GM12873 (cell line): ENCODE data around the gene FASTKD2.

Experiments used
- TF ChIP-seq, protein P1 (sequence below): IDR thresholded peaks from 2 replicates; pipeline ENCODE4 v1.5.1; 2012; ENCODE audit warnings: low read depth, mild to moderate bottlenecking, moderate library complexity, low read length, control low read depth; ENCODE audit not compliant: insufficient read depth; ENCODE audit errors: missing control alignments

The FASTKD2 gene

DNA sequence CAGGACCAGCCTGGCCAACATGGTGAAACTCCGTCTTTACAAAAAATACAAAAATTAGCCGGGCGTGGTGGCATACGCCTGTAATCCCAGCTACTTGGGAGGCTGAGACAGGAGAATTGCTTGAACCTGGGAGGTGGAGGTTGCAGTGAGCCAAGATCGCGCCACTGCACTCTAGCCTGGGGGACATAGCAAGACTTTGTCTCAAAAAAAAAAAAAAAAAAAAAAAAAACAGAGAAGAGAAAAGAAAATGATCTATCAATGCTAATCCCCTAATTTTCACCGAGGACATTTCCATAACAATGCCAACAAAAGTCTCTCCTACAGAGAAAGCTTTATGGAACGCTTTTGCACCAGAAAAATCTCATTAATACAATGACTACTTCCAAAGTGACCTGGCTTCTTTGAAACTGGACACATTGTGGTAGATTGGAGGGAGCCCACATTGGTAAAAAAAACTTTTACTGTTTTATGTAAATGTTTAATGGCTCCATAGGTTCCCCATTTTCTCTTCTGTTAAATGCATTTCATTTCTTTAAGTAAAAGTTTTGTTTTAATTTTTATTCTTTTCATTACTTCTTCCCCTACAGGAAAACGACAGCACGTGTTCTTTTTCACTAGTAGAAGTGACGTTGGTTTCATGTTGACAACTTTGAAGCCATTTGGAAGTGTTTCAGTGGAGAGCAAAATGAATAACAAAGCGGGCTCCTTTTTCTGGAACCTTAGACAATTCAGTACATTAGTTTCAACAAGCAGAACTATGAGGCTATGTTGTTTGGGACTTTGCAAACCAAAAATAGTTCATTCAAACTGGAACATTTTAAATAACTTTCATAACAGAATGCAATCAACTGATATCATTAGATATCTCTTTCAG is 888 bp downstream of the FASTKD2 start:
- TF ChIP-seq, protein P1, sequence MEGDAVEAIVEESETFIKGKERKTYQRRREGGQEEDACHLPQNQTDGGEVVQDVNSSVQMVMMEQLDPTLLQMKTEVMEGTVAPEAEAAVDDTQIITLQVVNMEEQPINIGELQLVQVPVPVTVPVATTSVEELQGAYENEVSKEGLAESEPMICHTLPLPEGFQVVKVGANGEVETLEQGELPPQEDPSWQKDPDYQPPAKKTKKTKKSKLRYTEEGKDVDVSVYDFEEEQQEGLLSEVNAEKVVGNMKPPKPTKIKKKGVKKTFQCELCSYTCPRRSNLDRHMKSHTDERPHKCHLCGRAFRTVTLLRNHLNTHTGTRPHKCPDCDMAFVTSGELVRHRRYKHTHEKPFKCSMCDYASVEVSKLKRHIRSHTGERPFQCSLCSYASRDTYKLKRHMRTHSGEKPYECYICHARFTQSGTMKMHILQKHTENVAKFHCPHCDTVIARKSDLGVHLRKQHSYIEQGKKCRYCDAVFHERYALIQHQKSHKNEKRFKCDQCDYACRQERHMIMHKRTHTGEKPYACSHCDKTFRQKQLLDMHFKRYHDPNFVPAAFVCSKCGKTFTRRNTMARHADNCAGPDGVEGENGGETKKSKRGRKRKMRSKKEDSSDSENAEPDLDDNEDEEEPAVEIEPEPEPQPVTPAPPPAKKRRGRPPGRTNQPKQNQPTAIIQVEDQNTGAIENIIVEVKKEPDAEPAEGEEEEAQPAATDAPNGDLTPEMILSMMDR = no peak

DNA sequence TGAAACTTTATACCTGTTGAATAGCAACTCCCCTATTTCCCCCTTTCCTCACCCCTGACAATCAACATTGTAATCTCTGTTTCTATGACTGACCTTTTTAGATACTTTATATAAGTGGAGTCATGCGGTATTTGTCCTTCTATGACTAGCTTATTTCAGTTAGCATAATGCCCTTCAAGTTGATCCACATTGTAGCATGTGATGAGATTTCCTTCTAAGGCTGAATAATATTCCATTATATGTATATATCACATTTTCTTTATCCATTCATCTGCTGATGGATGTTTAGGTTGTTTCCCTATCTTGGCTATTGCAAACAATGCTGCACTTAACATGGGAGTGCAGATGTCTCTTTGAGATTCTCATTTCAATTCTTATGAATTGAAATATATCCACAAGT is 9.5 kb downstream of the FASTKD2 start:
- TF ChIP-seq, protein P1 = no peak

DNA sequence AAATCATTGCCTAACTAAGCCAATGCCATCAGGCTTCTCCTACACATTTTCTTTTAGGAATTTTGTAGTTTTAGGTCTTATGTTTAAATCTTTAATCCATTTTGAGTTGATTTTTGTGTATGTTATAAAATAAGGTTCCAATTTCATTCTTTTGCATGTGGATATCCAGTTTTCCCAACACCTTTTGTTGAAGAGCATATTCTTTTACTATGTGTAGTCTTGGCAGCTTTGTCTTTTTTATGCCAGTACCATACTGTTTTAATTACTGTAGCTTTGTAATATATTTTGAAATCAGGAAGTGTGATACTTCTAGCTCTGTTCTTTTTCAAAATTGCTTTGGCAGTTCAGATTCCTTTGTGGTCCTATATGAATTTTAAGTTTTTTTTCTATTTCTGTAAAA is 11.0 kb downstream of the FASTKD2 start:
- TF ChIP-seq, protein P1 = no peak

DNA sequence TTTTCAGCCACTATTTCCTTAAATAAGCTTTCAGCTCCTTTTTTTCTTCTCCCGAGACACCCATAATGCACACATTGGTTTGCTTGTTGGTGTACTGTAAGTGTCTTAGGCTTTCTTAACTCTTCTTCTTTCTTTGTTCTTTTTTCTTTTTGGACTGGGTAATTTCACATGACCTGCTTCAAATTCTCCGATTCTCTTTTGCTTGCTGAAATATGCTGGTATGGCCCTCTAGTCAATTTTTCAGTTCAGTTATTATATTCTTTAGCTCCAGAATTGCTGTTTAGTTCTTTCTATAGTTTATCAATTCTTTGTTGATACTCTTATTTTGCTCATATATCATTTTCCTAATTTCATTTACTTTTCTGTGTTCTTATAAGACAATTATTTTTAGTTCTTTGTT is 15.3 kb downstream of the FASTKD2 start:
- TF ChIP-seq, protein P1 = no peak

DNA sequence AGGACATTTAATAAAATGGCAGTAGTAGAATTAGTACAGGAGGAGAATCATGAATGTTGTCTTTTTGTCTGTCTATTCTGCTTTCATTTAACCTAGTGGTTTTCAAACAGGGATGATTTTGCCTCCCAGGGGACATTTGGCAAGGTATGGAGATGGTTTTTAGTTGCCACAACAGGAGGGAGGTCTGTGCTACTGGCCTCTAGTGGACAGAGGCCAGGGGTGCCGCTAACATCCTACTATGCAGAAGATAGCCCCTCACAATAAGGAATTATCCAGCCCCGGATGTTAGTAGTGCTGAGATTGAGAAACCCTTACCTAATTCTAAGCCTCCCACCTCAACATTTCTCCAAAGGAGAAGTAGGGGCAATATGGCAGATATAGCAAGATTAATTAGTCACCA is 18.3 kb downstream of the FASTKD2 start:
- TF ChIP-seq, protein P1 = peak; percentile 53

DNA sequence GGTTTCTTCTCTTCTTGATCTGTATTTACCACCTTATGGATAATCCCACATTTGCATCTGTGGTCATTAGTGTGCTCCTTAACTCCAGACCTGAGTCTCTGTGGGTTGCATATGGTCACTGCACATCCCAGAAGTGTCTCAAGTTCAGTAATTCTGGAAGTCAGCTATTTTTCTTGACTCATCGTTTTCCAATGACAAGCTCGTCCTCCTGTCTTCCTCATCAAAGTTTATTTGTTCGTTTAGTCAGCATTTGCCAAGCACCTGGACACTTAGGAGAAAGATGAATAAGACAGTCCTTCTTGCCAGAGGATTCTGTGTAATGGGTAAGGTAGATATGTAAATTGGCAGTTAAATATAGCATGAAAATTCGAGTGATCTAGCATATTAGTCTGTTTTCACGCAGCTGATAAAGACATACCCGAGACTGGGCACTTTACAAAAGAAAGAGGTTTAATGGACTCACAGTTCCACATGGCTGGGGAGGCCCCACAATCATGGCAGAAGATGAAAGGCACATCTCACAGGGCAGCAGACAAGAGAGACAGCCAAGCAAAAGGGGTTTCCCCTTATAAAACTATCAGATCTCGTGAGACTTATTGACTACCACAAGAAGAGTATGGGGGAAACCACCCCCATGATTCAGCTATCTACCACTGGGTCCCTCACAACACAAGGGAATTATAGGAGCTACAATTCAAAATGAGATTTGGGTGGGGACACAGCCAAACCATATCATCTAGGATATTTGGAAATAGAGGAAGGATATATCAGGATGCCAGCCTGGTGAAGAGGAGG is 19.4 kb downstream of the FASTKD2 start:
- TF ChIP-seq, protein P1 = no peak

DNA sequence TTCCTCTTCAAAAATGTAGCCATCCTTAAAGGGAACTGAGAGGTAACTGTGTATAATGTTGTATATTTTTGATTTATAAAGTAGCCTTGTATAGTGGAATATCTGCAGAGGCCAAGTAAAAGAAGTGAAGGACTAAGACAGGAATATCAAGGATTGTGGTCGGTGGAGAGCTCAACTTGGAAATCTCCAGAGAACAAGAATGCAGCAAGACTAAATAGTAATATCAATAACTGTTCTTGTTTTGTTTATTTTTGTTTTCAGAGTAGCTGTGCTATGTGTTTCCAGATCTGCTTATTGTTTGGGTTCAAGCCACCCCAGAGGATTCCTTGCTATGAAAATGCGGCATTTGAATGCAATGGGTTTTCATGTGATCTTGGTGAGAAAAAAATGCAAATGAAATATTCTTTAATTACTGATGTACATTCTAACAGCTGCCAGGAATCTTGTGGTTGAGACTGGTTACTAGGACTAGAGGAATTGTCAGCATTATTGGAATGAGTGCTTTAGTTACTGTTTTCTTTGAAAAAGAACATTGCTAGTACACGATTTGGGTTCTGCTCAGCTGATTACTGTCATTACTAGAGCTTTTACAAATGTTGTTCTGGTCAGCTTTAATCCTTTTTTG is 25.0 kb downstream of the FASTKD2 start:
- TF ChIP-seq, protein P1 = no peak
